Embryonic facial prominence (tissue), 1 donor: ENCODE measurements around the gene CCDC112.

Experiments used
- DNase-seq: peaks from one replicate; pipeline ENCODE4 v3.0.0-alpha.2; 2016; ENCODE audit errors: extremely low spot score

The CCDC112 gene

GRCh38 chr5:115317736-115318135 lies 21.3 kb upstream of the CCDC112 start:
- DNase-seq = no peak

GRCh38 chr5:115317320-115317719 lies 20.9 kb upstream of the CCDC112 start:
- no peak for DNase-seq

GRCh38 chr5:115313632-115314031 lies 17.2 kb upstream of the CCDC112 start:
- no peak for DNase-seq

- no peak for DNase-seq
Observed at GRCh38 chr5:115313052-115313451, 16.6 kb upstream of the CCDC112 start.

- DNase-seq = peak; percentile 24
Observed at GRCh38 chr5:115309751-115310370, 13.4 kb upstream of the CCDC112 start.

- DNase-seq = no peak
Observed at GRCh38 chr5:115308815-115309214, 12.4 kb upstream of the CCDC112 start.

- no peak for DNase-seq
Observed at GRCh38 chr5:115306011-115306536, 9.6 kb upstream of the CCDC112 start.

GRCh38 chr5:115304496-115304895 lies 8.0 kb upstream of the CCDC112 start:
- DNase-seq = no peak

- DNase-seq = no peak
Observed at GRCh38 chr5:115298811-115299210, 2.4 kb upstream of the CCDC112 start.

- no peak for DNase-seq
Observed at GRCh38 chr5:115297031-115297430, 577 bp upstream of the CCDC112 start.

GRCh38 chr5:115295777-115296123 lies 704 bp downstream of the CCDC112 start:
- no peak for DNase-seq

- DNase-seq = no peak
Observed at GRCh38 chr5:115291397-115291796, 5.1 kb downstream of the CCDC112 start.

GRCh38 chr5:115289104-115289503 lies 7.3 kb downstream of the CCDC112 start:
- DNase-seq = no peak

- no peak for DNase-seq
Observed at GRCh38 chr5:115284021-115284420, 12.4 kb downstream of the CCDC112 start.

- DNase-seq = no peak
Observed at GRCh38 chr5:115282131-115282530, 14.3 kb downstream of the CCDC112 start.

GRCh38 chr5:115274584-115274983 lies 21.9 kb downstream of the CCDC112 start:
- no peak for DNase-seq

GRCh38 chr5:115272297-115272958 lies 24.0 kb downstream of the CCDC112 start:
- DNase-seq = no peak

GRCh38 chr5:115271295-115272050 lies 25.0 kb downstream of the CCDC112 start:
- DNase-seq = no peak

GRCh38 chr5:115267617-115268016 lies 28.8 kb downstream of the CCDC112 start:
- DNase-seq = no peak

- no peak for DNase-seq
Observed at GRCh38 chr5:115265220-115265619, 31.2 kb downstream of the CCDC112 start.

- no peak for DNase-seq
Observed at GRCh38 chr5:115264786-115265185, 31.7 kb downstream of the CCDC112 start.

GRCh38 chr5:115263078-115263380 lies 33.4 kb downstream of the CCDC112 start:
- no peak for DNase-seq
